K562 treated with DMSO at 1 percent for 12 hours (cell line): ENCODE measurements around the gene PCDHGB6. TPM values are rescaled to one million over a fixed set of nuclear protein-coding genes. Genes with fewer than 3 reads are reported as not detected.

Source experiments
- total RNA-seq: library from RNA; unstranded; fragments of 300-600 nt; gene quantifications from 2 replicates; pipeline ENCODE4 v1.2.3, GENCODE V29; 2022; ENCODE audit not compliant: insufficient read depth

The PCDHGB6 gene
- total RNA-seq, 1 experiment from 2014 or later: not detected

Other genes starting within 250 kb of the PCDHGB6 start
- gene PCDHB7, start 235.4 kb upstream of the PCDHGB6 start, total RNA-seq: not detected in 2 replicates
- not detected in 2 replicates for gene PCDHB8, start 230.2 kb upstream of the PCDHGB6 start, total RNA-seq
- 0.15 TPM in 1 of 2 replicates, not detected in the other for gene PCDHB16, start 225.6 kb upstream of the PCDHGB6 start, total RNA-seq
- not detected in 2 replicates for gene PCDHB9, start 220.9 kb upstream of the PCDHGB6 start, total RNA-seq
- gene PCDHB10, start 215.7 kb upstream of the PCDHGB6 start, total RNA-seq: not detected in 2 replicates
- gene PCDHB11, start 208.4 kb upstream of the PCDHGB6 start, total RNA-seq: not detected in 2 replicates
- gene PCDHB12, start 199.3 kb upstream of the PCDHGB6 start, total RNA-seq: not detected in 2 replicates
- gene PCDHB13, start 194.1 kb upstream of the PCDHGB6 start, total RNA-seq: 0.26 TPM in 1 of 2 replicates, not detected in the other
- gene PCDHB14, start 184.7 kb upstream of the PCDHGB6 start, total RNA-seq: not detected in 2 replicates
- gene PCDHB15, start 162.6 kb upstream of the PCDHGB6 start, total RNA-seq: 0.33 TPM in 1 of 2 replicates, not detected in the other
- gene SLC25A2, start 104.0 kb upstream of the PCDHGB6 start, total RNA-seq: not detected in 2 replicates
- gene TAF7, start 87.2 kb upstream of the PCDHGB6 start, total RNA-seq: 75.1 and 124 TPM in 2 replicates
- 0.19 TPM in 1 of 2 replicates, not detected in the other for gene PCDHGA1, start 77.5 kb upstream of the PCDHGB6 start, total RNA-seq
- 0.79 TPM in 1 of 2 replicates, not detected in the other for gene PCDHGA2, start 69.3 kb upstream of the PCDHGB6 start, total RNA-seq
- 0.30 and 1.1 TPM in 2 replicates for gene PCDHGA3, start 64.2 kb upstream of the PCDHGB6 start, total RNA-seq
- gene PCDHGB1, start 57.9 kb upstream of the PCDHGB6 start, total RNA-seq: 0.28 TPM in 1 of 2 replicates, not detected in the other
- 1.7 TPM in 1 of 2 replicates, not detected in the other for gene PCDHGA4, start 53.0 kb upstream of the PCDHGB6 start, total RNA-seq
- 0.52 TPM in 1 of 2 replicates, not detected in the other for gene PCDHGB2, start 48.0 kb upstream of the PCDHGB6 start, total RNA-seq
- 0.33 TPM in 1 of 2 replicates, not detected in the other for gene PCDHGA5, start 43.9 kb upstream of the PCDHGB6 start, total RNA-seq
- 1.2 TPM in 1 of 2 replicates, not detected in the other for gene PCDHGB3, start 37.8 kb upstream of the PCDHGB6 start, total RNA-seq
- gene PCDHGA6, start 34.1 kb upstream of the PCDHGB6 start, total RNA-seq: 0.13 and 0.52 TPM in 2 replicates
- gene PCDHGA7, start 25.3 kb upstream of the PCDHGB6 start, total RNA-seq: 0.23 TPM in 1 of 2 replicates, not detected in the other
- 0.23 TPM in 1 of 2 replicates, not detected in the other for gene PCDHGB4, start 20.3 kb upstream of the PCDHGB6 start, total RNA-seq
- 0.36 and 0.68 TPM in 2 replicates for gene PCDHGA8, start 15.4 kb upstream of the PCDHGB6 start, total RNA-seq
- gene PCDHGB5, start 10.1 kb upstream of the PCDHGB6 start, total RNA-seq: 0.50 and 0.74 TPM in 2 replicates
- 0.39 TPM in 1 of 2 replicates, not detected in the other for gene PCDHGA9, start 5.2 kb upstream of the PCDHGB6 start, total RNA-seq
- gene PCDHGA10, start 5.0 kb downstream of the PCDHGB6 start, total RNA-seq: 0.19 TPM in 1 of 2 replicates, not detected in the other
- not detected in 2 replicates for gene PCDHGB7, start 9.7 kb downstream of the PCDHGB6 start, total RNA-seq
- gene PCDHGA11, start 13.0 kb downstream of the PCDHGB6 start, total RNA-seq: not detected in 2 replicates
- not detected in 2 replicates for gene PCDHGA12, start 22.5 kb downstream of the PCDHGB6 start, total RNA-seq
- gene PCDHGC3, start 67.9 kb downstream of the PCDHGB6 start, total RNA-seq: not detected in 2 replicates
- not detected in 2 replicates for gene PCDHGC4, start 77.0 kb downstream of the PCDHGB6 start, total RNA-seq
- not detected in 2 replicates for gene PCDHGC5, start 81.1 kb downstream of the PCDHGB6 start, total RNA-seq
- 99.4 and 179 TPM in 2 replicates for gene DIAPH1, start 211.0 kb downstream of the PCDHGB6 start, total RNA-seq
- 96.7 and 131 TPM in 2 replicates for gene HDAC3, start 228.8 kb downstream of the PCDHGB6 start, total RNA-seq
- 6.6 and 8.6 TPM in 2 replicates for gene RELL2, start 229.0 kb downstream of the PCDHGB6 start, total RNA-seq
- 6.9 and 18.3 TPM in 2 replicates for gene FCHSD1, start 243.4 kb downstream of the PCDHGB6 start, total RNA-seq